Coronary artery (tissue), 2 donors: ENCODE measurements around the gene BTBD19.

Source experiments
- DNase-seq: peaks from one replicate; pipeline ENCODE4 v3.0.0-alpha.2; 2017; ENCODE audit warnings: low spot score
- H3K27ac ChIP-seq, 2 donors: fragments of 200-600 bp; sonication (generic); one replicate each; pipeline ENCODE4 v1.5.1; 2016 to 2019
- H3K4me3 ChIP-seq: fragments of 200-600 bp; sonication (generic); 2 replicates; pipeline ENCODE4 v1.5.1; 2016; ENCODE audit warnings: mild to moderate bottlenecking, moderate library complexity
- CTCF ChIP-seq: fragments of 200-600 bp; sonication (generic); IDR thresholded peaks from one replicate; pipeline ENCODE4 v1.5.1; 2019; ENCODE audit warnings: antibody characterized with exemption

Gene BTBD19

DNA sequence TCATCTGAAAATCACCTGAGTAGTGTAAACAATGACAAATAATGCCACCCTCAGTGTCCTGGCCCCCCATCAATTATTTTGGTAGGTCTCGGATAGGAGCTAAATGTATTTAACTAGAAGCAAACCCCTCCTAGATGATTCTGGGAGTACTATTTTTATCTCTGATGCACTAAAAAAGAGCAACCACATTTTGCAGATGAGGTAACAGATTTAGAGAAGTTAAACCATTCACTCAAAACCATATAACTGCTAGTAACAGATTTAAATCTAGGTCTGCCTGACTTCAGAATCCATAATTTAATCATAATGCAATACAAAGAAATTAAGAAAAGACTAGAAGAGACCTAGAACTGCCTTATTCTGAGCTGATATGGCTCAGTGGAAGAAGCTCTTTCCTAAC is 52.0 kb downstream of the BTBD19 start:
- DNase-seq = no peak
- Histone ChIP-seq H3K27ac (no peak overlapping the region), H3K4me3 (no peak overlapping the region)
- no peak for TF ChIP-seq CTCF

DNA sequence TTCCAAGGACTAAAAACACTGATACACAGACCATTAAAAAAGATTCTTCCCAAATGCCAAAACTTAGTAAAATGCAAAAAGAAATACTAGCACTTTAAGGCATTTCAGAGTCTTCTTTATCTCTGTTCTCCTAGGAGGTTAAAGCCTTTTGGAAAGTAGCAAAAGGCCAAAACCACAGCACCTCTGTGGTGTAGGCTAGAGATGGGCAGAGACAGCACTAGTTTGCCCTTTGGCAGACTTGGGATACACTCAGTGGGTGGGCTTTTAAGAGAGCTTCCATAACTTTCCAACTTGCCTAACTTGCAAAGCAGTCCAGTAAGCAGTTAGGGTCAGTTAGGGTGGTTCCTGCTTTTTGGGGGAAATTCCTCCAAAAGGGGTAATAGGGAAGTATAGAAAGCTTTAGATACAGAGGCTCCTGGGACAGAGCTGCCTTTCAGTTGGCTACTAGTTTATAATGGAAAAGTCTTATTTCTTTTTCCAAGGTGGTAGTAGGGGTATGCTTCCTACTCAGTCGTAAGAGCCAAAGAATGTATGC is 52.6 kb downstream of the BTBD19 start:
- no peak for DNase-seq
- Histone ChIP-seq H3K27ac (peak overlapping the region in 1 of 2 donors; percentile 20), H3K4me3 (no peak overlapping the region)
- TF ChIP-seq CTCF = no peak

DNA sequence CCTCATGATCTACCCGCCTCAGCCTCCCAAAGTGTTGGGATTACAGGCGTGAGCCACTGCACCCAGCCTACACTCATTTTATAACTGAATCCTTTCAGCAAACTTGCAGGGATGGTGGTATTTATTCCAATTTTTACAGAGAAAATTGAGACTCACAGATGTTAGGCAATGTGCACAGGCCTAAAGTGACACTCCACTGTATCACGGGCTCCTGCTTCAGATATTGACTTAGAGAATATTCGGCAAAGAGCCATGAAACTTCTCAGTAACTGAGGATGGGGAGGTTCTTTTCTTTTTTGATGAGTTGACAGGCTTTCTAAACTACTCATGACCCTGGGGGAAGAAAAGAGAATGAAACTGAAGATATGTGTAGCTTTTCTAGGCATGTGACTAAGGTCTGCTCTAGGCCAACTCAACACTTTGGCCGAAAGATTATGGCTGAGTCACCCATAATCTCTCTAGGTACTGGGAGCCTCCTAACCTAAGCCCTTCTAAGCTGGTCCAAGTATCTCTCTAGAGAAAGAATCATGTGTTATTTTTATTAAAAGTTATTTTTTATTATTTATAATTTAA is 54.6 kb downstream of the BTBD19 start:
- DNase-seq = no peak
- no peak for TF ChIP-seq CTCF
- H3K4me3 ChIP-seq = no peak overlapping the region
- peak overlapping the region in 1 of 2 donors; percentile 6 for H3K27ac ChIP-seq
